HG02610 (cell line): Measurements from ENCODE around the gene OR51B2.
A peak's percentile ranks its signal among the peaks of the same experiment; 100 is the strongest.
"Not testable (repeated sequence)": the region's sequence is repeated elsewhere in the genome, so short reads cannot be mapped to it uniquely, and the experiment has no call there.

Source experiments
- ATAC-seq: cut with Tn5 transposase; IDR thresholded peaks from one replicate; pipeline ENCODE4 v1.9.1; 2021; ENCODE audit warnings: mild to moderate bottlenecking, moderate library complexity; ENCODE audit not compliant: unreplicated experiment

The OR51B2 gene

GRCh38 chr11:5313326-5314023 is 10.6 kb downstream of the OR51B2 start:
- ATAC-seq = not testable (repeated sequence)

GRCh38 chr11:5310423-5310822 is 13.7 kb downstream of the OR51B2 start:
- ATAC-seq = no peak

DNA sequence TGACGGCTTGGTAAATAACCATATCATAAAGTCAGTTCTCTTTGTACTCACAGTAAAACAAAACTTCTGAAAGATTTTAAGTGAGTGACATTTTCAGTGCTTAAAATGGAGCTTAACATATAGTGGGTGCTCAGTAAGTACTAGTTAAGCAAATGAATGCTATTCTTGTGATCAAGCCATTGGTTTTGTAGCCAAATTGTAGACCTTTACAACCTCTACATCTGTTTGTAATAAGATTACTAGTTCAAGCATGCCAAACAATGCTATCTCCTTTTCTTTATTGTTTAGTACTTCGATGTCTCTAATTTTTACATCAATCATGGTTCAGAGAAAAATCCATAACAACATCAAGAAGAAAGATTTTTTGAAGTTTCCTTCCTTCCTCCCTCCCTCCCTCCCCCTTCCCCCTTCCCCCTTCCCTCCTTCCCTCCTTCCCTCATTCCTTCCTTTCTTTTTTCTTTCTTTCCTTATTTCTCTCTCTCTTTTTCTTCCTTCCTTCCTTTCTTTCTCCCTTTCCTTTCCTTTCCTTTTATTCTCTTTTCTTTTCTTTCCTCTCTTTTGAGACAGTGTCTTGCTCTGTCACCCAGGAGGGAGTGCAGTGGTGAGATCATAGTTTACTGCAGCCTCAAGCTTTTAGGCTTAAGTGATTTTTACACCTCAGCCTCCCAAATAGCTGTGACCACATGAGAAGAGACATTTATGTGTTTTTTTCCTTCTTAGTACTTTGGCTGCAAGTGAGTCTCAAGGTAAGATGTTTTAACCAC is 16.7 kb downstream of the OR51B2 start:
- ATAC-seq = no peak

DNA sequence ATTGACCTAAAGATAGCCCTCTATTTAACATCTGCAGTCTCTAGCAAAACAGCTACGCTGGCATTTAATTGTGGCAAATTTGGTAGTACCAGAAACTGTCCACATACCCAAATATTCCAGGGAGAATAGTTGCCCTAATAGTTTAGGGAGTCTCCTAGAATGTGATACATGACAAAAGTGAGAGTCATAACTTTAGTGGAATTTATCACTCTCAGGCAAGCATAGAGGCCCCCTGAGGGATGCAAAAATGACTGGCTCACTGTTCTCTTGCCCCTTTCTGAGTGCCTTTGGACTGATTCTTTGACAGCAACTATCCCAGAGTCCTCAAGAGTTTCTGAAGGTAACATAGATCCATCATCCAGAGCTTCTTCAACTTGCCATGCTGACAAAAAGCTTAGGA is 20.1 kb downstream of the OR51B2 start:
- ATAC-seq = no peak

DNA sequence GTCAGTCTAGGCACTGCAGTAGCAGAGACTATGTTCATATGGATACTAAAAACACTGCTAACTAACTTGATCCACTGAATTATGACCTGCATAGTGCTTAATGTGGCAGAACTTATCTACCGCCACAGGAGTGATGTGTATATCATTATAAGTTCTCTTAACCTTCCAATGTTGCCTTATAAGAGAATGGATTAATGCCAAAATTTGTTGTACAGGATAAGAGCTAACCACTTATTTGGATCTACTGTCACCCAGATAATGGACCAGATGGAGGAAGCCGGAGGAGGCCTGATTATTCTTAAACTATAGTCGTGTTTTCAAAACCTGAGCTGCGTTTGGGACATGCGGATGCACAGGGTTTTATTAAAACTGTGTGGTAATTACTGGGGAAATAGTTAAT is 20.5 kb downstream of the OR51B2 start:
- ATAC-seq = no peak

- ATAC-seq = no peak
Measured at GRCh38 chr11:5301846-5302245, 22.3 kb downstream of the OR51B2 start, which contains the start of gene OR51B4. TSS of gene OR51B4 (minus strand) at chr11:5301946. CDS start at chr11:5301946, 0 bp downstream.

DNA sequence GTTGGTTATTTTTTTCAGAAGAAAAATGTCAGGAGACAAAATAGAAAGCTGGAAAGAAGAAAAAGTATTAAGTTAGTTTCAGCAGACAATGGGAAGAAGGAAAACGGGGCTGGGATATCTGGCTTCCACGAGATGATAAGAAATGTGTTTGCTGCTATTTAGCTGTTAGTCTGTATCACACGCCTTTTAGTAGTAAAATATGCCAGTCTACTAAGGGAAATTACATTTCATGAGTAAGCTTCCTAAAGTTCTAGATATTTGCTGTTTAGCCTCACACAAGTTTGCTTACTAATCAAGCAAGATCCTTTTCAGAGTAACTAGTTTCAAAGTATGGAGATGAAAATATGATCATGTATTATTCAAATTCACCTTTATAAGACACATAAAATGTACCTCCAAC is 23.8 kb downstream of the OR51B2 start:
- no peak for ATAC-seq

- no peak for ATAC-seq
Measured at GRCh38 chr11:5298451-5298850, 25.6 kb downstream of the OR51B2 start.

GRCh38 chr11:5297721-5298323 is 26.3 kb downstream of the OR51B2 start:
- no peak for ATAC-seq

DNA sequence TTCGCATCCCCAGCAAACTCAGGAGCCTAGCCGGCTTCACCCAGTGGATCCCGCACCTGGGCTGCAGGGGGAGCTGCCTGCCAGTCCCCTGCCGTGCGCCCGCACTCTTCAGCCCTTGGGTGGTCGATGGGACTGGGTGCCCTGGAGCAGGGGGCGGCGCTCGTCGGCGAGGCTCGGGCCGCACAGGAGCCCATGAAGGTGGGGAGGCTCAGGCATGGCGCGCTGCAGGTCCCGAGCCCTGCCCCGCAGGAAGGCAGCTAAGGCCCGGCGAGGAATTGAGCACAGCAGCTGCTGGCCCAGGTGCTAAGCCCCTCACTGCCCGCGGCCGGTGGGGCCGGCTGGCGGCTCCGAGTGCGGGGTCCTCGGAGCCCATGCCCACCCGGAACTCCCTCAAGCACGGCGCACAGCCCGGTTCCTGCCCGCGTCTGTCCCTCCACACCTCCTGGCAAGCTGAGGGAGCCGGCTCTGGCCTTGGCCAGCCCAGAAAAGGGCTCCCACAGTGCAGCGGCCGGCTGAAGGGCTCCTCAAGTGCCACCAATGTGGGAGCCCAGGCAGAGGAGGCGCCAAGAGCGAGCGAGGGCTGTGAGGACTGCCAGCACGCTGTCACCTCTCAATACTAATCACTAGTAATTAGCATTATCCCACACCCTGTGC is 29.6 kb downstream of the OR51B2 start:
- ATAC-seq = not testable (repeated sequence)

GRCh38 chr11:5293028-5293427 is 31.1 kb downstream of the OR51B2 start:
- ATAC-seq = no peak

- ATAC-seq = peak; percentile 81
Measured at GRCh38 chr11:5291207-5291838, 32.8 kb downstream of the OR51B2 start.

DNA sequence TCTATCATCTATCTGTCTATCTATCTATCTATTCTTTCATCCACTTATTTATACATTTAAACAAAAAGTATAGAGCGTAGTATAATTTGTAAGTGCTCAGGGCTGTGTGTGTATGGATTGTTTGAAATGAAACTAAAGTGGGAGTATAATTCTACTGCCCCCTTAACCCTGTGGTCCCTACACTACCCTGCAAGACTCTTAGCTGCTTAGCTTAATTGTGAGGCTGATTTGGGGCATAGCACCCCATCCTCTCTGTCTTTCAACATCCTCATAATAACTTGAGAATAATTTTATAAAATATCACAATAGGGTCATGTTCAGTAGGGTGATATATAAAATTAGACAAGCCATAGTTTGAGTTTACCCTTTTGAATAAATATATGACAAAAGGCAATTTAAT is 34.0 kb downstream of the OR51B2 start:
- no peak for ATAC-seq

DNA sequence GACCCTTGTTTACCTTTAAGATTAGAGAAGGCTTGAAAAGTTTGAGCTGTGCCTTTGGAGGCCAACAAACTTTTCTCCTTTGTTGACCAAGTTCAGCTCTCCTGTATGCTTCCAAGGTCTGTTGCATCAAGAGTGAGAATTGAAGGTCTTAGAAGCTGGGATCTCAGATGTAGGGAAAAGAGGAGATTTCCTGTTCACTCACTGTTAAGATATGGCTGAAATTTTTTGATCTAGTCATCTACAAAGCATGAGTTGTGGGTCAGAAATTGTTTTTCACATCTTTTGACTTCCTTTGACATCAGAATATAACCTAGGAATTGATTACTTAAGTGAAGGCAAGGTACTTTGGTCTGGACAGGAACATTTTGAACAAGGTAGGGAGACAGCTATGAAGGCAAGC is 34.4 kb downstream of the OR51B2 start:
- ATAC-seq = no peak

DNA sequence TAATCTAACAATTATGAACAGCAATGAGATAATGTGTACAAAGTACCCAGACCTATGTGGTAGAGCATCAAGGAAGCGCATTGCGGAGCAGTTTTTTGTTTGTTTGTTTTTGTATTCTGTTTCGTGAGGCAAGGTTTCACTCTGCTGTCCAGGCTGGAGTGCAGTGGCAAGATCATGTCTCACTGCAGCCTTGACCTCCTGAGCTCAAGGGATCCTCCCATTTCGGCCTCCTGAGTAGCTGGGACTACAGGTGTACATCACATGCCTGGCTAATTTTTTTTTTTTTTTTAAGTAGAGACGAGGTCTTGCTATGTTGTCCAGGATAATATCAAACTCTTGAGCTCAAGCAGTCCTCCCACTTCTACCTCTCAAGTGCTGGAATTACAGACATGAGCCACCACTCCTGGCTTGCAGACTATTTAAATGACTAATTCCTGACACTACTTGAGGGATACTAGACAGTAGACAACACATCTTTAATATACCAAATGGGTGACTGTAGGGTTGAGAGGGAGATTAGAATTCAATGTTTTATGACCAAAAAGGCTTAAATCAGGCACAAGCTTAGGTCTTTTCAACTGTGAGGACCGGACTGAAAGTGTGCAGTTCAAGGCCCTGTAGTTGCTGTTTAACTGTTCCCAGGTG is 35.1 kb downstream of the OR51B2 start:
- no peak for ATAC-seq

DNA sequence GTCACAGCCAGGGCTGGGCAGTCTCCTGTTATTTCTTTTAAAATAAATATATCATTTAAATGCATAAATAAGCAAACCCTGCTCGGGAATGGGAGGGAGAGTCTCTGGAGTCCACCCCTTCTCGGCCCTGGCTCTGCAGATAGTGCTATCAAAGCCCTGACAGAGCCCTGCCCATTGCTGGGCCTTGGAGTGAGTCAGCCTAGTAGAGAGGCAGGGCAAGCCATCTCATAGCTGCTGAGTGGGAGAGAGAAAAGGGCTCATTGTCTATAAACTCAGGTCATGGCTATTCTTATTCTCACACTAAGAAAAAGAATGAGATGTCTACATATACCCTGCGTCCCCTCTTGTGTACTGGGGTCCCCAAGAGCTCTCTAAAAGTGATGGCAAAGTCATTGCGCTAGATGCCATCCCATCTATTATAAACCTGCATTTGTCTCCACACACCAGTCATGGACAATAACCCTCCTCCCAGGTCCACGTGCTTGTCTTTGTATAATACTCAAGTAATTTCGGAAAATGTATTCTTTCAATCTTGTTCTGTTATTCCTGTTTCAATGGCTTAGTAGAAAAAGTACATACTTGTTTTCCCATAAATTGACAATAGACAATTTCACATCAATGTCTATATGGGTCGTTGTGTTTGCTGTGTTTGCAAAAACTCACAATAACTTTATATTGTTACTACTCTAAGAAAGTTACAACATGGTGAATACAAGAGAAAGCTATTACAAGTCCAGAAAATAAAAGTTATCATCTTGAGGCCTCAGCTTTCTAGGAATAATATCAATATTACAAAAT is 35.8 kb downstream of the OR51B2 start:
- no peak for ATAC-seq

GRCh38 chr11:5286901-5287300 is 37.2 kb downstream of the OR51B2 start:
- no peak for ATAC-seq

DNA sequence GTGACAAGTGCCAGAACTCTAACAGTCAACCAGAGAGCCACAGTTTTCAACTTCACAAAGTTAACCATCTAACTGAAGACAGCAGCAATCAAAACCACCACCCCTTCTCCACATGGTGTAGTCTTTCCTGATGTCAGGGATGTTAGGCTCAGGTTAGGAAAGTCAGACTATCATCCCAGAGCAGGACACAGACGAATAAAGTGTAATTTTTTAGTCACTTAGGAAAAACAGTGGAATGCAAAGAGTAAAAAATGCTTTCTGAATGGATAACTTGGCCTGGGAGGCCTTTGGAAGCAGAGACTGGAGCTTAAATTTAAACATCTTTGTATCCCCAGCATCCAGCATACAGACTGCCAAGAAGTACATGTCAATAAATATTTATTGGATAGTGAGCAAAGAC is 37.7 kb downstream of the OR51B2 start:
- no peak for ATAC-seq

DNA sequence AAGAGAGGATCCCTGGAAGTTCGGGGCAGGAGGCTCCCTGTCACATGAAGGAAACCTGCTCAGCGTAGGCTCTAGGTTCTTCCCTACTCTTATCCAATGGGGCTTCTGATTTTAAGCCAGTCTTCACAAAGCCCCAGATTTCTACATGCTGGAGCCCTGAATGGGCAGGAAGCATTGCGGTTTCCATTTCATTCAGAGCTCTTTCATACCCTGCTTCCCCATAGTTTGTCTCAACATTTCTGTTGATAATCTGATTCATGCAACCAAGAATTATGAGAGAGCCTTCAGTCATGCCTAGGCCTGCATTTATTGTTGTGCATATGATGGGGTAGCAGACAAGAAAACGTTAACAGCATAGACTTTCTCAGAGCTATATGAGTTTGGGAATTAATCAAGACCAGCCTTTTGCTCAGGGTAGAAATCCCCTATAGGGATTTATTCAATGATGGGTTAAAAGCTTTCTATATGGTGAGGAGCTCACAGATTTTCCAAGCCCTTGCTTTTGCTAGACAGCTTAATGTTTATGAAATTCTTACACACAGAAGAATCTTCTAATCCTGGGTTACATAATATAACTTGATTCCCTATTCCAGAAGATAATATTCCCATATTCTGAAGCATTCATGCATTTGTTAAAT is 38.3 kb downstream of the OR51B2 start:
- ATAC-seq = no peak
